HG03342 (cell line): ENCODE measurements around the gene TLK2.

ENCODE experiments used
- ATAC-seq: cut with Tn5 transposase; IDR thresholded peaks from one replicate; pipeline ENCODE4 v1.9.1; 2021; ENCODE audit warnings: mild to moderate bottlenecking, moderate library complexity; ENCODE audit not compliant: unreplicated experiment

Gene TLK2

DNA sequence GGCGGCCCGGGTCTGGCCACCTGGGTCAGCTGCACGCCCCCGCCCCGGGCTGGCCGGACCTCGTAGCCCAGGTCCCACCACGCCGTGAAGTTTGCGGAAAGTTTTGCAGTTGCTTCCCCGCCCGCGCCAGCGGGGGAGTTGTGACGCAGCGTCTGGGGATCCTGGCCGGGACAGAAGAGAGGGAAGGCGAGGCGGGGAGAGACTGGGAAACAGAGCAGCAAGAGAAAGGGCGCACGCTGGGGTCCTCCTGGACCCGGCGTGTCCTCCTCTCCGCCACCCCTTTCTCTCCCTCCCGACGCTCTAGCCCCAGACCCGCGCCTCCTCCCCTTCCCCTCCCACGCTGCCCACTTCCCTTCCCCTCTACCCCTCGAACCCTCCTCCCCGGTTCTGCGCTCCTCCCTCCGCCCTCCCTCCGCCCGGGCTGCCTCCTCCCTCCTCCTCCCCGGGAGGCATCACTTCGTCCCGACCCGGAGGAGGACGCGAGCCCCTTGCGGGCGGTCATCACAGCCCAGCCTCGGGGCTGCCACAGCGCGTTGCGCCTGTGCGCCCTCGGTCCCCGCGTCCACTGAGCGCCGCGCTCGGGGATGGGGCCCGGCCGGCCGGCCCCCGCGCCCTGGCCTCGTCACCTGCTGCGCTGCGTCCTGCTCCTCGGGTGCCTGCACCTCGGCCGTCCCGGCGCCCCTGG, 148.7 kb downstream of the TLK2 start, which contains the start of gene MRC2:
Gene MRC2, plus strand, starts transcription at position 452 of the 685 bp plus-strand sequence. Its CDS starts 133 bp downstream, at position 585.
- no peak for ATAC-seq

DNA sequence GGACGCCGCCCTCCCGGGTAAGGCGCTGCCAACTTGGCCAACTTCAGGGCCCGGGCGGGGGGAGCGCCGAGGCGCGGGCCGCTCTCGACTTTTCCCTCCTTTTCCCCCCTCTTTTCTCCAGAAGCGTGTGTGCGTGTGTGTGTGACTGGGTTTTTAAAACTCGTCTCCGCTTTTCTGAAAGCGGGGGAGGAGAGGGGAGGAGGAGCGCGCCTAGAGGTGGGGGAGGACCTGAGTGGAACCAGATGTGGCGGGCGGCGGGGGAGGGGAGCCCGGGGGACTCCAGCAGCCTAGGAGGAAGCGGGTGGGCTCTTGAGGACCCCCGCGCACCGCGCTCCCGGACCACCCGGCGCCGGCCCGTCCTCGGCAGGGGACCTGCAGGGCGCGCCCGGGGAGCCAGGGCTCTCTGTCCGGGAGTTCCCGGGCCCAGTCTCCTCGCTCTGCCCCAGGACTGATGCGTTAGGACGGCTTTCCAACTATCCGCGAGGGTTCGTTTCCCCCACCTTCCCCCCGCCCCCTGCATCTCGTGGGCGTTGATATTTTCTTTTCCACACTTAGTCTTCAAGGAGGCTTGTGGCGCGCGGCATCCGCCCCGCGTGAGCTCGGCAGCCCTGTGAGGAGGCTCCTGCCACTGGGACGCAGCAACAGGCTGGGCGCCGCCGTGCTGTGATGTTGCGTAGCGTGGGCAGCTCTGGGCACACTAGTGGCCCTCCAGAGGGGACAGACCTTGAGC, 149.4 kb downstream of the TLK2 start:
- no peak for ATAC-seq

DNA sequence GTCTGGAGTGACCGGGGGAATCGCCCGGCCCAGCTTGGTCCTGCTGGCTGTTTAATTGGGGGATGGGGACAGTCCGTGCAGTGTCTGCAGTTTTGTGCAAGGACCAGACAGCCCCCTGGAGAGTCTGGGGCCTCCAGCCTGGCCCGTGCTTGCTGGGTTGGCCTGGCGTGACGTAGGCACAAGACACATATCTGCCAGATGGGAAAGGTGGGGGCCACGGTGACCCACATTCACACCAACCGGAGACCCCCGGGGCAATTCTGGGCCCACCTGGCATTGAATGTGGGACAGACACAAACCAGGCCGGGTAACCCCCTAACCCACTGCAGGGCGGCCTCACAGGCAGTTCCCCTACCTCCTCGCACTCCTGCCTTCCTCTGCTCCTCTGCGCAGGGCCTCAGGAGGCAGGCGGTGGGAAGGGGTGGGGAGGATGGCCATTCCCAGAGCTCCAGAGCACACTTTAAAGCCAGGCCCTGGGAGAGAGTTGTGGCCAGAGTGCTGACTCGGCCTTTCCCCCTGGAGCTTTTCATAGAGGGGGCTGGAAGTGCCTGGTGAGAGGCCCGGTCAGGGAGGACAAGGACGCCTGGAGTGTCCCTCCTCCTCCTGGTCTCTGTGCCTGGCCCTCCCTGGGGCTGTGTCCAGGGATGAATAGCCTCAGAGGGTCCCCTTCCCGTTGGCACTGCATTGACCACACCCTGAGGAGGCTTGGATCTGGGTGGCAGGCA, 150.4 kb downstream of the TLK2 start:
- no peak for ATAC-seq

DNA sequence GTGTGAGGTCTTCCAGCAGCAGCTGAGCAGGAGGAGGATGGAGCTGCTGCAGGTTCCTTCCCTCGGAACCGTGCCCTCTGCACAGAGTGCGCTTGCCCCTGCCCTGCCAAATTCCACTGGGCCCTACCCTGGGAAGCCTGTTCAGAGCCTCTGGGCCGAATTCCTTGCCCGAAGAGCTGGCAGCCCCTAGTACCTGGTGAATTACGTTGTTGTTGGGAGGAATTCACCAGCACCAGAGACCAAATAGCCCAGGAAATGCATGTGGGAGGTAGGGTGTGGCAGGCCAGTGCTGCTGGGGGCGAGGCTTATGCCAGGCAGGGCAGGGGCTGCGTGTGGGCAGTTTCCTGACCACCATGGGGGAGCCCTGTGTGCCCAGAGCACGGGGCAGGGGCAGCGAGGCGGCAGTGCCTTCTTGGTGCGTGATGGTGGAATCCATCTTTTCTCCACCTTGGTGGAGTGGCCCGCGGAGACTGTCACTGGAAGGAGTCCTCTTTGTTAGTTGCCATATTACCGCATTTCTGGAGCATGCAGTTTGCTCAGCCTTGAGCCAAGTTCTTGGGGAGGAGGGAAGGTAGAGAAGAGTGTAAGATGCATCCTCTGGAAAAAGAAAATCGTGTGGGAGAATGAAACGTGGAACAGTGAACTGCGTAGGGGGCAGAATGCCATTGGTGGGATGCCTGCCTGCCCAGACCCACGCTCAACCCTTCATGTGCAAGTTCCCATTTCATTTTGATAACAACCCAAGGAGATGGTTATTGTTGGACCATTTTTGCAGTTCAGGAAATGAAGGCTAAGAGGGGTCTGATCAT, 151.1 kb downstream of the TLK2 start:
- no peak for ATAC-seq

DNA sequence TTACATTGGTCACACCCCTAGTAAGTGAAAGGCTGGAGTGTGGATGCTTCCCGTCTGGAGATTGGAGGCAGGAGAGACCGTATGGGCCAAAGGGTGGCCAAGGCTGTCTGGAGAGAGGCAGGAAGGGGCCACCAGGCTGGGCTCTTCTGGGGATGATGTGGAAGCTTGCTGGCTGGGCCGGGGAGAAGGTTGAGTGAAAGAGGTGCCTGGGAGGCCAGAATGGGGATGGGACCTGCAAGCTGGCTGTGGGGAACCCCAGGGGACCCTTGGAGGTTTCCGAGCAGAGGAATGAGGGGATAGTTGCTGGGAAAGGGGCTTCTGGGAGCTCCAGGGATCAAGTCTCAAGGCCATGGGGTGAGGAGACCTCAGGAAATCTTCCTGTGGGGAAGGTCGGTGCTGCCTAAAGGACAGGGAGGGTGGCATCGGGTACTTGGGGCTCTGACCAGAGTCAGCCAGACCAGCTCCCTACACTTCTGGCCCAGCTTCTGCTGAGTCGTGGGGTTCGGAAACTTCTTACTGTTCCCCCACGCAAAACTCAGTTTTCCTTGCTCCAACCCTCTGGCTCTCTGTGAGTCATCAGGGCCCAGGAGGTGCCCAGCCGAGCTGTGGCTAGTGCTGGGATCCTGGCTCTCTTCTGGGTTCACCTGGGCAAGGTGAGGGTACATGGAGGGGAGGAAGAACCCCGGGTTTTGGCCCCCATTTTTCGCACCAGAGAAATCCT, 151.9 kb downstream of the TLK2 start:
- ATAC-seq = no peak

DNA sequence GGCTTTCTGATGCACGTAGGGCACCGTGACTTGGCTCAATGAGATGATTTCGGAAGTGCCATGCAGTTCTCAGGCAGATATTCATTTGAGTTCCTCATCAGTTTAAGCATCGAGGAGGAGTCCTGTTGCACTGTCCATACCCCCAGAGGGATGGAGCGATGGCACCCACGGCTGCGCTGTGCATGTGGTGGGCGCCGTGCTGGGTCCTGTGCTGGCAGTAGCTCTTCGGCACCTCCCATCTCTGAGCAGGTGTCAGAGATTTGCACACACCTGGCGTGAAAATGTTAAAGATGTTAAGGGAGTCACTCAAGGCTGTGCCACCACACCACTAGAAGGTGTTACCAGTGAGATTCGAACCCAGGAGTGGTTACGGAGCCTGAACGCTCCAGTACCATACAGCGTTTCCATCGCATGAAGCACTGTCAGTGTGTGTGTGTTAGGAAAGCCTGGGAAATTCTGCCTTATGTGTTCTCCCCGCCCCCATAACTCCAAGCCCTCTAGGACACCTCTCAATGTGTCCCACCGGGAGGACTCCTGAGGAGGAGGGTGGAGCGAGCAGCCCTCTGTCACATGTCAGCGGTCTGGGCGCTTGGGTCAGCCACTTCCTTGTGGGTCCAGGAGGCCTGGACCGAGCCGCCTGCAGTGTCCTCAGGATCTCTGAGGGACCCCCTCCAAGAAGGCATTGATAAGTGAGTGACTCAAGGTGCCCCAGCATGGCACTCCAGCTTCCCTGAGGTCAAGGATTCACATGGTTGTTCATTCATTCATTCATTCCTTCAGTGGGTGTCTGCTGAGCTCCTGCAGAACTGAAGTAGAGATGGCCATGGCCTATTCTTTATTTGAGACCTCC, 152.7 kb downstream of the TLK2 start:
- ATAC-seq = no peak

DNA sequence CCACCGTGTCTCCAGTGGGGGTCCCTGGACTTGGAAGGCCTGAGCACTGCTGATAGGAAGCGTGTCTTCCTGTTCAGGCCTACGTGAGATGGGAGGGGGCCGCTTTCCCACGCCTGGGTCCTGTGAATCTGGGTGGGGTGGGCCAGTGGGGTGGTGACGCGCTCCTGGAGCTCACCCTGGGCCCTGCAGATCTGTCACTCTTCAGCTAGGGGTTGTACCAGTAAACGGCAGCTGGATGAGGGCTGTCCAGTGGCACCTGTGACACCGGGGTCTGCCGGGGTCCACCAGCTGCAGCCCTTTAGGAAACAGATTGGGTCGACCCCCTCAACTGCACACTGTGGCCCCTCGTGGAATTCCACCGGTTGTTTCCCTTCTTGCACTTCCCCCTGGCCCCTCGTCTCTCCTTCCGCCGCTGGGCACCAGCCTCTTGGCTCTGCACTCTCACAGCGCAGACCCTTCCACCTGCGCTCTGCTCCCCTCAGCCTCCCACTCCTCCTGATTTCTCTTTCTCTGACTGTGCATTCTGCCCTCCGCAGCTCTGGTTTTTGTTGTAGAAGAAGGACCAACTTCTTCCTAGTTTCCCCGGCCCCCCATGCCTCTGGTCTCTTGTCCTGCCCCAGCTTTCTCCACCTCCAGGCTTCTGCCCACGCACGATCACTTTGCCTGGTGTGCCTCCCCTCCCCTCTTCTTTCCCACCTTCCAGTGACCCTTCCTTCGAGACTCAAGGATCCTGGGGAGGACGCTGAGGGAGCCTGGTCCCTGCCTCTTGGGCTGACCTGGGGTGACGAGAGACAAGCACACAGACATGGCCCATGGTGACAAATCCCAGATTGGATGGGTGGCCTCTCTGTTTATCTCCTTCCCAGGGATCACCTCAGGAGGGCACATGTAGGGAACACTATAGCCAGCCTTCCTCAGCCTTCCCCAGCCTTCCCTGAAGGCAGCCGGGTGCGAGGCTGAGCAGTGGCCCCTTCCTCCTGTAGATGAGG, 153.6 kb downstream of the TLK2 start:
- no peak for ATAC-seq

DNA sequence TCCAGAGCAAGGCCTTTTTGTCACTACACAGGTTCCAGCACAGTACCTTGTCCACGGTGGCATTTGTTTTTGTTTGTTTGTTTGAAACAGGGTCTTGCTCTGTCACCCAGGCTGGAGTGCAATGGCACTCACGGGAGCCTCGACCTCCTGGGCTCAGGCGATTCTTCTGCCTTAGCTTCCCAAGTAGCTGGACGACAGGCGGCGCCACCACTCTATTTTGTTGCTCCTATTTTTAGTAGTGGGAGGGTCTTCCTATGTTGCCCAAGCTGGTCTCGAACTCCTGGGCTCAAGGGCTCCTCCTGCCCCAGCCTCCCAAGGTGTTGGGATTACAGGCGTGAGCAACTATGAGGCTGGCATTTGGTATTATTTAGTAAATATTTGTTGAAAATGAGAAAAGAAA, 159.2 kb downstream of the TLK2 start:
- no peak for ATAC-seq

DNA sequence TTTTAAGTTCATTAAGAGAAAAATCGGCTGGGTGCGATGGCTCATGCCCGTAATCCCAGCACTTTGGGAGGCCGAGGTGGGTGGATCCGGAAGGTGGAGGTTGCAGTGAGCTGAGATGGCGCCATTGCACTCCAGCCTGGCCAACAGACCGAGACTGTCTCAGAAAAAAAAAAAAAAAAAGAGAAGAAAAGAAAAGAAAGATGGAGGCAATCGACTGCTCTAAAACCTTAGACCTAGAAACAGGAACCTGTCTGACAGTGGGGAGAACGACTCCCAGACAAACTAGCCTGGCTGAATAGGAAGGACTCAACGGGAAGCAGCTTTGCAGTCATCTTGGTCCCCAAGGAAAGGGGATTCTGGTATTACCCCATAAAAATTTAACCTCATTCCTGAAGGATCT, 162.5 kb downstream of the TLK2 start:
- no peak for ATAC-seq

DNA sequence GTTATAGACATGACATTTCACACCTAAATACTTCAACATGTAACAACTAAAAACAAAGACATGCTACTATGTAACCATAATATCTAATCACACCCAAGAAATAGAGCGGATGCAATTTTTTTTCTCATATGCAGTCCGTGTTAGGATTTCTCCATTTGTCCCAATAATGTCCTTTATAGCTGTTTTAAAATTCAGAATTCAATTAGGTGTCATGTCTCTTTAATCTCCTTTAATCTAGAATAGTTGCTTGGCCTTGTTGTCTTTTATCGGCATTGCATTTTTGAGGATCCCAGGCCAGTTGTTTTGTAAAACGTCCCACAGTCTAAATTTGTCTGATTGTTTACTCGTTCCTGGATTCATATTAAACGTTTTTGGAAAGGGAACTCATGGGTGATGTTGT, 163.3 kb downstream of the TLK2 start:
- ATAC-seq = no peak

DNA sequence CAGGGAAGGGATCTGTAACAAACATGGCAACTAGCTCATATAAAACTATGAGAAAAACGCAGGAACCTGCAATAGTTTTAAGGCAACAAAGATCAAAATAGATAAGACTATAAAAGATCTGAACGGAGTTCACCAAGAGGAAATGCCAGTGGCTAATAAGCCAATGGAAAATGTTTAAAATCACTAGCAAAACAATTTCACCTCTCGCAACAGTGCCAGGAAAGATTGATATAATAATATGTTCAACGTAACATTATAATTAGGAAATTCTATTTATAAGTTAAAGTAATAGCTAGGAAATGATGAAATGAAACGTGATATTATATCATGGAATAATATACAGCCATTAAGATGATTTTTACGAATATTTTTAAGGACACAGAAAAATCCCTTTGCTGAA, 164.9 kb downstream of the TLK2 start:
- ATAC-seq = no peak

DNA sequence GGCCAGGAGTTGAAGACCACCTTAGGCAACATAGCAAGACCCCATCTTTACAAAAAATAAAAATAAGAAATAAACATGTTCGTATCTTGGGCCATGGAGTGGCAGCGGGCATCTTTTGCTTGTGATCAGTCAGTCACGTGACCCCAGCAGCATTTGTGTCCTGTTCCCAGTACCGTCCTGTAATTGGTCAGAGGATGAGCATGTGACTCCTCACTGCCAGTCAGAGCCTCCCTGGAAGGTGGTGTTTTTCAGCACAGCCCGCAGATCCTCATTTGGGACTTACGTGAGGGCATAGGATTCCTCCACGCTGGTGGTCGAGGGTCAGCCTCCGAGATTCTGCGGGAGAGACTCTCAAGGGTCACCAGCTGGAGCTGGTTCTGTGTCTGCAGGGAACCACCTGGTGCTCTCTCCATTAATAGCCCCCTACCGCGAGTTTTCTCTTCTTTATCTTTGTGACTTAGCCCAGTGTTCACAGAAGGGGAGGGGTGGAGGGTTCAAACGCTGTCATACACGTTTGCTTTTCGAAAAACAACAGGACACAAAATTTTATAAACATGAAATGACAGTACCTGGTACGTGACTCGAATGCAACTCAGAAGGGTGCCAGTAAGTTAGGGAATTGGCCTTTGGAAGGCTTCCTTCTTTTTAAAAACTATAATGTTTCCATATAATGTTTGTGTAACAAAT, 166.0 kb downstream of the TLK2 start:
- no peak for ATAC-seq

DNA sequence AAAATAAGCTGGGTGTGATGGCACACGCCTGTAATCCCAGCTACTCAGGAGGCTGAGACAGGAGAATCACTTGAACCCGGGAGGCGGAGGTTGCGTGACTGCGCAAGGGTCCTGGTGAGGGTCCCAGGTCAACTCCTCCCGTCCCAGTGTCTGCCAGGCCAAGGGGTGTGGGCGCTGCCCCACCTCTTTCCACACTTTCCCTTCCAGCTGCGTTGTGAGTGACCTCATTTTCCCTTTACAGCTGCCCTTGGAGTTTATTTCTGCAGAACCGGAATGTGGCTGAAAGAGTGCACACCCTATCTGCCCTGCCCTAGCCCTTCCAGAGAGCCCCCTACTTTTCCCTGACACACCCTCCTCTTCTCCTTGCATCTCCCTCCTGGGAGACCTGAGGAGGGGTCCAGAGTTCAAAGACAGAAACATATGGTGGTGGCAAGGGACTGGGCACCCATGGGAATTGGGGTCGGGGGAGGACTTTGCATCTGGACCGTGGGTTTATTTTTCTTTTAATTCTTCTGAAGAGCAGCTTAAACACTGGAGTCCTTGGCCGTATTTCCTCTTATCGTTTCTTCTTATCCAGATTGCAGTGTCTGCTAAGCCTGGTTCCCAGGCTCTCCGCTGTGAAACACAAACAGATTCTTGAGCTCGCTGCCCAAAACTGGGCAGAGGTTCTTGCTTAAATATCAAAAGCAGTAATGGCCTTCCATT, 169.8 kb downstream of the TLK2 start:
- ATAC-seq = no peak

DNA sequence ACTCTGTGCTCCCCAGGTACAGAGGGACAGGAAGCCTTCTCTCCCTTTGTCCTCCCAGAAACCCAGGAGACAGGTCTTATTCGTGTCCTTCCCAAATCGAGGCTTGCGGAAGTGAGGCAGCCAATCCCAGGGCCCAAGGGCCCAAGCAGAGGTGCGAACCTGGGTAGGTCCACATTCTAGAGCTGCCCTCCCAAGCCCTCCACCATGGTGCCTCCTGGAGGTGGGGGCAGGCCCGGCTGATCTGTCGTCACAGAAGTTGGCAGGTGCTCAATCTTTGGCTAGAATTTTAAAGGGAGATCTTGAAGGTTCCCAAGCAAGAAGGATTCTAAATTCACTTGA, 170.3 kb downstream of the TLK2 start:
- no peak for ATAC-seq

DNA sequence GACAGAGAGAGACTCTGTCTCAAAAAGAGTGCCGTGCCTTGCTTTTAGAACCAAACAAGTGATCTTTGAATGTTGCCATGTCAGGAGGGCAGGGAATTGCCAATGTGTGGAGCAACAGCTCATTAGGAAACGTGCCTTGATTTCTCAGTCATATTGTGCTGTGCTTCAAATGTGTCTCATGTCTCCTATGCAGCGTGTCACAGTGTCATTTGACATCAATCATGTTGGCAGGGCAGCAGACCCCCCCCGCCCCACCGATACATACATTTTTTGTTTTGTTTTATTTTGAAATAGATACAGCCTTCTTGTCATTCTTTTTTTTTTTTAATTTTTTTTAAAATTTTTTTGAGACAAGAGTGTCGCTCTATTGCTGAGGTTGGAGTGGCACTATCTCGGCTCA, 170.9 kb downstream of the TLK2 start:
- no peak for ATAC-seq

DNA sequence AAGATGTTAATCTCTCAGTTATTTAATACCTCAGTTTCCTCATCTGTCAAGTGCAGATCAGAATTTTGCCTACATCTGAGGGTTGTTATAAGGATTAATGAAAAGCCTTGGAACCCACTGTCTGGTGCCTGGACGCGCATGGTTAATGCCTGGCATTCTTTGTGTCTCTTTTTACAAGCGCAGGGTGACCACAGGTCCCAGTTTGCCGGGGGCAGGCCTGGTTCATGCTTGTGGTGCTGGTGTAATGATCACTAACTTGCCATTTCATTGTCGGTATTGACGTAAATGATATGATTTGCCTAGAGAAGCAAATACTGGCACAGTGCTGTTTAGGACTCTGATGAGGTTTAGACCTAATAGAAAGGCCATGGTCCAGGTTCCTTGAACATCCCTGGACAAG, 172.0 kb downstream of the TLK2 start:
- no peak for ATAC-seq

DNA sequence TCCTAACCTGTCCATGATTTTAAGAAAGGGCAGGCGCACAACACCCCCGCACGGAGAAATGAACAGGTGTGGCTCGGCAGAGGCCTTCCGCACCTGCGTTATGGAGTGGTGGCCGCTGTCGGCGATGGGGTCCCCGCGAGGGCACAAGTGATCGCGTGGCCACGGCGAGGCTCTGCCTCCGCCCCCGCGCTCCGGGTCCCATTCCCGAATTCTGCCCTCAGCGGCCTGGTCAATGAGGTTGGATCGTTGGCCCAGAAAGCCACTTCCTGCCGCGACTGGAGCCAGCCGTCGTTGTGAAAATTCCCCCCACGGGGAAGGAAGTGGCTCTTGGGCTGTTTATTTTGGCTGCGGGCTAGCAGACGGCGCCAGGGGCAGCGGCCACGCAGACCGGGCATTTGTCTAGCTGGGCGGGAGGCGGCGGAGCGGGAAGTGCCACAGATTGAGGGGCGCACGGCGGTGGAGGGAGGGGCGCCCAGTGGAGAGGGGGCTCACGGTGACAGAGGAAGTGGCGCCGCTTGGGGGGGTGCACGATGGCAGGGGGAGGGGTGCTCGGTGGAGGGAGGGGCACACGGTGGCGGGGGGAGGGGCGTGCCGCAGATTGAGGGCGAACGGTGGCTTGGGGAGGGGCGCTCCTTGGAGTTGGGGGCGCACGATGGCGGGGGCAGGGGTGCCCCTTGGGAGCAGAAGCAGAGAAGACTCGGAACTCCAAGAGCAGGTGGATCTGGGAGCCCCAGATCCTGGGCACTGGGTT, 173.8 kb downstream of the TLK2 start:
- ATAC-seq = no peak
